Measurements from ENCODE around the gene EML5.
A peak's percentile ranks its signal among the peaks of the same experiment; 100 is the strongest.

Gene EML5

DNA sequence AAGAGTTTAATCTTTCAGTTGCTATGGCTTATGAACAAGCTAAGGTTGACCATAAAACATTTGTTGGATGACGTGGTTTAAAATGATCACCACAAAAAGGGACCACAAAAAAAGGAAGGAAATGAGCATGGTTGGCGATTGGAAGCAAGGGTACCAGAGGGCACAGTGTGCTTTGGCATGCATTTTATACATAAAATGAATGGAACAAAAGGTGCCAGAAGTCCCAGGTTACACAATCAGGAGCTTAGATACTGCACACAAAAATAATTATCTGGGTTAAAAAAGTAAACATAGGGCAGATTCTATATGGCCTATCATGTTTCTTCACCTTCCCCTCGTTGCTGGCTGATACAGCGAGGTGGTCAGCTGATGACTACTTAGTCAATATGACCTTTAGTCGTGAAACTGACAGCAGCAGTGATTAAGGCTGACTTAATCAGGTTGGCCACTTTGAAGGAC is 179.2 kb downstream of the EML5 start:
- no peak for DNase-seq

DNA sequence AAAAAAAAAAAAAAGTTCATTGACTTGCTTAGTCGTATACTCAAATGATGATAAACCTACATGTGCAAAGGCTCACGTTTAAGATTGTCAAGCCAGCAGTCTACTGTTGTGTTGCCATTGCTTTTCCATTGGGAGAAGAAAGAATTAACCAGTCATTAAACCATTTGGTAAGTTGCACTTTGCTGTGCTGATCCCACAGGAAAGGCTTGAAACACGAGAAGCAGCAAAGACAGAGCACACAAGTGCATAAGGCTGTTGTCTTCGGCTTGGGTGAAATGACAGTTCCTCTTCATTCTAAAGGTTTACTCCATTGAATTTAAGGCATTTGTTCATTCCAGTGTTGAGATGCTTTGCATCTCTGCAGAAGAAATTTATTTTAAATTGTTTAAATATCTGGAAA is 179.8 kb downstream of the EML5 start:
- DNase-seq = no peak

DNA sequence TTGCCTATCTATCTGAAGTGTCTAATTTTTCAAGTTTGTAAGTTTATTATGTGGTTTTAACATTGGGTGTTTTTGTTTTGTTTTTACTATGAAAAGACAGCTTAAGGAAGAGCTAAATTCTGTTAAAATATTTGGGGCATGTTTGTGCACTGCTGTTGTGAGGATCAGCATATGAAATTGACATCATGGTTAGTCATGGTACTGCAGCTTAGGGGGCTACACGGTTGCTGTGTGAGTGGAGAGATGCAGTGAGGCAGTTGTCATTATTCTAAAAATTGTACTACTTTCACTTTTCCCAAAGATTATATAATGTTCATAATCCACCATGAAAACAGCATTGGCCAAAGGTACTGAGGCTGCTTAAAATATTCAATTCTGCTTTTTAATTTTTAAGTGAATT is 180.9 kb downstream of the EML5 start:
- no peak for DNase-seq

DNA sequence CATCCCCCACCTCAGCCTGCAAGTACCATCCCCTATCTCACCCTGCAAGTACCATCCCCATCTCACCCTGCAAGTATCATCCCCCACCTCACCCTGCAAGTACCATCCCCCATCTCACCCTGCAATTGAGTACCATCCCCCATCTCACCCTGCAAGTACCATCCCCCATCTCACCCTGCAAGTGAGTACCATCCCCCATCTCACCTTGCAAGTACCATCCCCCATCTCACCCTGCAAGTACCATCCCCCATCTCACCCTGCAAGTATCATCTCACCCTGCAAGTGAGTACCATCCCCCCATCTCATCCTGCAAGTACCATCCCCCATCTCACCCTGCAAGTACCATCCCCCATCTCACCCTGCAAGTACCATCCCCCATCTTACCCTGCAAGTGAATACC is 184.9 kb downstream of the EML5 start:
- DNase-seq = no peak

DNA sequence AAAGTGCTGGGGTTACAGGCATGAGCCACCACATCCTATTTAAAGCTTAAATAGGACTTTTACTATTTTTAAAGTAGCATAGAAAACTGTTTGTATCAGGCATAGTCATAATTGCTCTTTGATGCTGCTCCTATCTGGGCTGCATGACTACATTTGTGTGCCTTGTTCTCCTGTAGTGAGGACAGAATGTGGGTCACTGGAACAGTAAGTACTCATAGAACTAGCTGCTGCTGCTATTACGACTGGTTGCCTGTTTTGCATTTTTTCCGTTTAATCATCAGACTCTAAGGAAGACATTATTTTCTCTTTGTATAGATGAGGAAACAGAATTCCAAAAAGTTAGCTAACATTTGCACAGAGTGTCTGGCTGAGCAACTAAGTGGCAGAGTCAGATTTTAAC is 187.2 kb downstream of the EML5 start:
- DNase-seq = no peak

DNA sequence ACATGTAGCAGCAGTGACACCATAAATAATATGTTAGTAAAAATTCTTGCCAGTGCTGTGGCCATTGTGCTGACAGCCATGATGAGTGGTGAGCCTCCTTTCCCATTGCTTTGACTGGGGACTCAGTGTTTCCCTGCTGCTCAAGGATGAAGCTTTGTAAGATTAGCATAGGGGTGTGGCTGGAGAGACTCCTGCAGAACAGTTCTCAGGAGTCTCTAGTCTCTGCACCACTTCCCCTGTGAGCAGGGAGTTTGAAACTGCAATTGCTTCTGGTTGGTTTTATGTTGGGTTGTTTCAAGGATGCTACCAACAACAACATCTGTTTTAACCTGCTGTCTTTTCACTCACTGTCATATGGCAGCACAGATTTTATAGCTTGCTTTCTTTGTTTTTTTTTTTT is 188.5 kb downstream of the EML5 start:
- DNase-seq = no peak

DNA sequence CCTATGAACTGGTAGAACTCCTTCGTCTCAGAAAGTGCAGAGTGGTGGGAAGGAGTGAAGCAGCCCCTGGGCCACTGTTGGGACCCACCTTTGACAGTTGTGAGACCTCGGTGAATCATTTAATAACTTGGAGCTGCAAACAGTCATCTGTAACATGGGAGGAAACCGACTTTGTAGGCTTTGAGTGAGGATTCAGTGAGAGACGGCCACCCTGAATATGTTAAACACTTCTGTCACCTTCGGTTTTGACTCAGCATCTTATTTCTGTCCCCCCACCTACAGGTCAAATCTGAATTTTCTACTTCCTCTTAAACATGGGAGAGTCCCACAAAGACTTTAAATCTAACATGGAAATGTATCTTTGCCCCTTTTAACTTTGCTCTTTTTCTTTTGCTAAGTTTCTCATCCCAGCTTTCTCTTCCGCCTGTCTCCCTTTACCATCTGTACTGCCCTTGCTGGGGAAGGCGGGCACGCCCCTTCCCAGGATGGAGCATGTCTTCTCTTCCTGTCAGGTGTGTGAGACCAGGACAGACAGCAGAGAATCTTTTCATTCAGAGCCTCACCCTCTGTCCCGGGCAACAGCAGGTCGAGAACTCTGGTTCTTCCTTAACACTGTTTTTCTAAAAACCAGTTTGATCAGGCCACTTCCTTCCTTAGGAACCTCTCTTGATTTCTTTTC is 192.9 kb downstream of the EML5 start:
- DNase-seq = no peak

DNA sequence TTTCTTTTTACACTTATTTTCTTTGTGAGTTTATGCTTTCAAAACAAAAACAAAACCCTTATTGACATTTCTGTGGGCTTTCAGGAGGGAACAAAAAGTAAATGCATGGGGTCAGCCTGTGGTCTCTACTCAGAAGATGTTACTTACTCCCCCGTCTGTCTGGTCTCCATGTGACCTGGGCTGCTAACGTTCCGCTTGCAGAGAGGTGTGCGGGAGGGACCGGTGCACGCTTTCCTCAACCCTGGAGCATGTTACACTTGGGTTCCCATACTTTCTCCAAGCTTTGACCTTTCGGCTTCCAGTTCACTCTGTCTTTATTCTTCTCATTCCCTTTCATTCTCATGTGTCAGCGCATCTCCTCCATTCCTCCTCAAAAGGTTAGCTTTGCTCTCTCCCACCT is 193.4 kb downstream of the EML5 start:
- no peak for DNase-seq

DNA sequence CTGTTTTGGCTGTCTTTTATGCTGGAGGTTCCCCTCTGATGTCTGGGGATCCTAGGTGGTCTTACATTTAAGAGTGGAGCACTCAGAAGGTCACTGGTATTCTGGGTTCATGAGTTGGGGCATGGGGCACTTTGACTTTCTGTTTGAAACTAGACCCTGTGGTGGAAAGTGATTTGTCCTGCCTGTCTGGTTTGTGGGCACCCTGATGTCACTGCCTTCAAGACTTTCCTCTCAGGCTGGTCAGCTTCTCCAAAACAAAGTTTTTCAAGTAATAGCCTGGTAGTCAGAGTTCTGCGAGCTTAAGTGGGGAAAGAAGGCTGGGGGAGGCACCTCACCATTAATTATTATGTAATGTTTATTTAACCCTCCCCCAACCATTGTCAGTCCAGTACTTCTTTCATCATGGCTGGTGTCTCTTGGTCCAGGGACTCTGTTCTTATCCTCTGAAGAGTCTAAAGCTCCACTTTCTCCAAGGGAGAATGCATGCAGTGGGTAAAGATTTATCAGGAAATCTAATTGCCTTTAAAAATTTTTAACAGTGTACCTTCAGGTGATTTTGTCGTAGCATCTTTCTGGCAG is 194.6 kb downstream of the EML5 start:
- no peak for DNase-seq

DNA sequence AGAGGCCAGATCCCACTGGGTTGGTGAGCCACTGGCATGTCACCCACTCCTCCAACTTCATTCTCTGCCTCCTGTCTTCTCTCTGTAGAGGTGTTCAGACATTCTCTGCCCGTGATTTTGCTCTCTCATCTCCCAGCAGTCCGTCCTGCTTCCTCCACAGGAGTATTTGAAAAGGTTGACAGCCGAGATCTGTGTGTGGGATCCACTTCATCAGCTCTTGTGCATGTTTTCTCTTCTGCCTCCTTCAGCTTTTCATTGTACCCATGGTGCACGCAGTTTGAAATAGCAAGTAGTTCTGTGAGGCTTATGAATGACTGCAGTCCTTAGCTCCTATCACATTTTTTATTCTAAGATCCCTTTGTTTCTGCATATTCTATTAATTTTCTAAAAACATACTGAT is 195.2 kb downstream of the EML5 start:
- DNase-seq = no peak

DNA sequence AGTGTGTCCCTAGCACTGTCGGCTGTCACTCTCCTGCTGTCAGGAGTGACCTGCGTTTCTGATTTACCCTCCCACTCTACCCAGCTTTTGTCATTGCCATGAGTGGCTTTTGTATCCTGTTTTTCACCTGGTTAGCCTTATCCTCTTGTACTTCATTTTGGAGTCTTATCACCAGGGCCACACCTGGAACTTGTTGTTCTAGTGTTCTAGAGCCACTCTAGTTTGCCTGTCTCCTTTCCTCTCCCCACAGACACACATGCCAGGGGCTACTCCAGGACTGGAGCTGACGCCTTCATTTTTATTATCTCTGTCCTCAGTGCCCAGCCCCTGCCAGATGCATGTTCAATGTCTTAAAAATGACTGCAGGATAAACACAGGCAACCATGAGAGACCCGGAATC is 195.7 kb downstream of the EML5 start:
- DNase-seq = no peak

DNA sequence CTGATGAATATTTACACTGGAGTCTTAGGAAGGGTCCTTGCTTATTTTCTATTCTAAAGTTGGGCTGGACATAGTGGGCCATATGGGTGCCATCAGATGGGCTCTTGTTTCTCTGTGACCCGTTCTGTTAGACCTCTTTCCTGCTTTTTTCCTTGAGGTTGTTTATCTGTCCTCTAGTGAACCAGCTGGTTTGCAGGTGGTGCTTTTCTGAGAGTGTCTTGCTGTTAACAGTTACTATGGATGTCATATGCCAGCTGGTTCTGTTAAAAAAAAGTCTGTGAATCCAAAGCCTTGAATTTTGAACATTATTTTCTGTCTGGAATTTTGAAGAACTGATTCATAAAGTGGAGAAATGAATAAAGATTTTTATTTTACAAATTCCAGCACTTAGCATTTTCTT is 200.7 kb downstream of the EML5 start:
- no peak for DNase-seq

DNA sequence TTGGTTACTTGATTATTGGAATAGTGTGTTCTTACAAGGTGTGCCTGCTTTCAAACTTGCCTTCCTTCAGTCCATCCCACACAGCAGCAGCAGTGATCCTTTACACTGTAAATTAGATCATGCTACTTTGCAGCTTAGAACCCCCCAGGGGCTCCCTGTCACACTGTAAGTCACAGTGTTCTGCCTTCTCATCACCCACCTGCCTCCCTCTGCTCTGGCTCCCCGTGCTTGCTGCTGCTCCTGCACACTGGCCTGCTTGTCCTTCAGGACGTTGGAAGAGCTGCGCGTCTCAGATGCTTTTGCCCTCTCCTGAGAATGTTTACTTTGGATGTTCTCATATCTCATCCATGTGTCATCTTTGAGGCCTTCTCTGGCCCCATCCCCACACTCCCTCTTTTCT is 202.6 kb downstream of the EML5 start:
- DNase-seq = no peak

DNA sequence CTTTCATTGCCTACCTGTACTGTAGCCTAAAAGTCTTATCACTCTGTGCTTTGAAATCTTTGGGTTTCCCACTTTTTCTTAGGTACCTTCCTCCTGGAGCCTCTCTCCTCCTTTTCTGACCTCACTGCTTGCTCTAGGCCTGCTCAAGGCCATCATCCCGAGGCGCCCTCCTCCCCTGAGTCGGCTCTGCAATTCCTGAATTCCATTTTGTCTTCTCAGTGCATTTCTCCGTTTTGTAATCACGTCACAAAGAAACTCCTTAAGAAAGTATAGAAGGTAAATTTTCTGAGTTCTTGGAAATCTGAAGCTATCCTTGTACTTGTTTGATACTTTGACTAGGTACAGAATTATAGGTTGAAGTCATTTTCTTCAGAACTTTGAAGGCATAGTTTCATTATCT is 204.7 kb downstream of the EML5 start:
- DNase-seq = no peak

DNA sequence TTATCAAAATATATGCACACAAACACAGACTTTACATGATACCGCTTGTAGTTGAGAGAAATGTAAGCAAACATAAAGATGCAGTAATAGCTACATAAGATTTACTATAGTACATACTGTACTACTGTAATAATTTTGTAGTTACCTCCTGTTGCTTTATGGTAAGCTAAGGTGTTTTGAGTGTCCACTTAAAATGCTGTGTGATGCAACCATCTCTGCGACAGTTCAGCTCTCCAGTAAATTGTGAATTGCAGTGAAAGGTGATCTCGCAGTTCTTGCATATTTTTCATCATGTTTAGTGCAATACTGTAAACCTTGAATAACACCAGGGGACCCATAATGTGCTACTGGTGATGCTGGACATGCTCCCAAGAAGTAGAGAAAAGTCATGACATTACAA is 208.3 kb downstream of the EML5 start:
- DNase-seq = no peak

DNA sequence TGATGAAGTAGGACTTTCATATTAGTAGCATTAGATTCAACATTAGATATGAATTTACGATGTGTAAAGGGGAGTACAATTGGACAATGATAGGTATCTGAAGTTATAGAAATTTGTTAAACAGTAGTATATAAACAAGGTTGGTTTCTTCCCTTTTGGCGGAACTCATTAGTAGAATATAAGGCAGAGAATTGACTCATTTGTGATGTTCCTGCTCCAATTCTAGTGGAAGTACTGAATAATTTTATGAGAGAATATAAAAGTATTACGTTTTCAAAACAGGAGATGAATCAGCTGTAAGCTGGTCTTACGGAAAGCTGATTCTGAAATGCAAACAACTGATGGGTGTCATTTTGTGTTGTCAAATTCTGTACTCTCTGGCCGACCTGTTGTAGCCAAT is 216.5 kb downstream of the EML5 start:
- DNase-seq = no peak

DNA sequence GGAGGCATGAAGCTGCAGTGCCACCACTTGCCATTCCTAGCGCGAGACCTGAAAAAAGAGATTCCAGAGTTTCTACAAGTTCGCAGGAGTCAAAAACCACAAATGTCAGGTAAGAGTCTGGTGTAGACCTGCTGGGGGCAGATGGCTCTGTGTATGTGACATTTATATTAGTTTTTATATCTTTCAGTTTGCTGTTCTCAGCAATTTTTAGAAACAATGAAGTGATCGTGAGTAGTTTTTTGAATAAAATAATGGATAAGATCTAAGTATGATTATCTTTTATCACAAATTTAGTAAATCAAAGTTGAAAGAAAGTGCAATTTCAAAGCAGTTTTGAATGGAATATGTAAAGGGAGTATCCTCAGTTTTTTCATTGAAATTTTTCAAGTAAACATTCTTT is 220.6 kb downstream of the EML5 start:
- no peak for DNase-seq

DNA sequence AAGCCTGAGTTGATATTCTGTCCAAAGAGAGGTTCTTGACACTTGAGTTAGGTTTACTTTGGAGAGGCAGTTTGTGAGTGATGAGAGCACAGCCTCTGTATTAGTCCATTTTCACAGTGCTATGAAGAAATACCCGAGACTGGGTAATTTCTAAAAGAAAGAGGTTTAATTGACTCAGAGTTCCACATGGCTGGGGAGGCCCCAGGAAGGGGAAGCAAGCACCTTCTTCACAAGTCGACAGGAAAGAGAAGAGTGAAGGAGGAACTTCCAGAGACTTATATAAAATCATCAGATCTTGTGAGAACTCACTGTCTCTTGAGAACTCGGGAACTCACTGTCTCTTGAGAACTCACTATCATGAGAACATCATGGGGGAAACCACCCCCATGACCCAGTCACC is 224.6 kb downstream of the EML5 start:
- no peak for DNase-seq

DNA sequence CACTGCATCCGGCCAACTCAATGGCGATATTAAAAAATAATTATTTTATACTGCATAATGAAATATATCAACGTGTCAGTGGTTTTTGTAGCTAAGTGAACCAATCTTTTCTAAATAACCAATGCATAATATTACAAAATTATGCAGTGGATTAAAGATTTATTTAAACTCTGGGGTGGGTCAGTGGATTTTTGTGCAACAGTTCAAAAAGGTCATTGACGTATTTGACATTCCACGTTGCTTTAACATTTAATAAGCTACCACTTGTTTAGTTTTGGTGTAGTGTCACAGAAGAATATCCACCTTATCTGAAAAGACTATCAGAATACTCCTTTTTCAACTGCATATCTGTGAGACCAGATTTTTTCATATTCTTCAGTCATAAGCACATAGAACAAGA is 227.3 kb downstream of the EML5 start:
- DNase-seq = no peak

DNA sequence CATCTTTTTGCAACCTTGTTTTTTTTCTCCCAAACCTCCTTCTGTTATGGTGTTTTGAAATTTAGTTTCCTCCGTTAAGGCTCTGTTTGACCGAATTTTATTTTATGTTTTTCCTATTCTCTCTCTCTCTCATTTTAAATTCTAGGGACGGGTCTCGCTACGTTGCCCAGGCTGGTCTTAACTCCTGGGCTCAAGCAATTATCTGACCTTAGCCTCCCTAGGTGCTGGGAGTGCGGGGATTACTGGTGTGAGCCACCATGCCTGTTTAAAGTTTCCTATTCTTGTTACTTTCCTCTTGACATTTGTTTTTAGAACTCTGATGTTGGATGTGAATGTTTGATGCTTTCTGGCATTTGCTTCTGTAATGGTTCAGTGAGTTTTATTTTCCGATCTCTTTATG is 228.9 kb downstream of the EML5 start:
- no peak for DNase-seq

DNA sequence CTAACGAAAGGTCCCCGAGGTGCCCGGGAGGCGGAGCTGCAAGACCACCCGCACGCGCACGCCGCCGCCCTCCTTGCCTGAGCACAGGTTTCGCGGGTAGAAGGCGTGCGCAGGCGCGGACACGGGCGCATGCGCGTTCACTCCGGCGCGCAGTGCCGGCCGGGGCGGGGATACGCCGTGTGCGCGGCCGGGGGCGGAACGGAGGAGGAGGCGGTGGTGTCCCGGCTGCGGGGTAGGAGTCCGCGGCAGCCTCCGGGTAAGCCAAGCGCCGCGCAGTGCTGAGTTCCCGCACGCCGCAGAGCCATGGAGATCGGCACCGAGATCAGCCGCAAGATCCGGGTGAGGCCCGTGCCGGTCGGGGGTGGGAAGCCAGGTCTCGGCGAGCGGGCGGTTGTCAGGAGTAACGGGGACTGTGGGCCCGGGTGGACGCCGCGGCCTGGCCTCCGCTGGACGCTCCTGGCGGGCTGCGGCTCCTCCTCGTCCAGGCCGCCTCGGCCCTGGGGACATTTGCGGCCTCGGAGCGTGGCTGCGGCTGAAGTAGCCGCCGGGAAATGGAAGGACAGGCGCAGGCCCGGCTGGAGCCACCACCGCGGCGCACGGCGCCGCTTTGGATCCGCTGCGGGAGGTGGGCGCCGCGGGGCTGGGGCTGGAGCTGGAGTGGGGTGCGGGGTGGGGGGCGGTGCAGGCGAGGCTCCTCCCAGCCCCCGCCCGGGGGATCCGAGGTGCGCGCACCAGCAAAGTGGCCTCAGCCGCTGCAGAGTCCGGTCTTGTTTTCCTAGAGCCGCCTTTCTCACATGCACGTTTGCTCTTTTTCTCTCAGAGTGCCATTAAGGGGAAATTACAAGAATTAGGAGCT is 229.7 kb downstream of the EML5 start, which contains the start of gene ZC3H14:
ZC3H14 (plus strand) TSS at position 207 of the 856 bp plus-strand sequence; CDS start at position 304, 97 bp downstream.
- peak; percentile 80 for DNase-seq

DNA sequence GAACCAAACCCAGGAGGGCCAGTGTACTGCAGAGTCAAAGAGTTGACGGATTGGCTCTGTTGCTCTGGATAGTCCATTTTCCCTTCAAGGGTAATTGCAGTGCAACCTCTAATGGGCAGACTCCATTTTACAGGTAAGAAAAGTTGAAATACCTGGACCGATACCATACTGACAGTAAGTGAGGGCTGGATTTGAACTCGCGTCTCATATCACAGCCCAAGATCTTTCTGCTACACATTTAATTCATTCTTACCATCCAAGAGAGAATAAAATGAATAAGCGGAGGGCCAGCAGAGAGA is 230.3 kb downstream of the EML5 start:
- no peak for DNase-seq

All from 8988T (cell line).